ENCODE measurements around the gene SLC6A5. TPM values are rescaled to one million over a fixed set of nuclear protein-coding genes. Genes with fewer than 3 reads are reported as not detected.

Gene SLC6A5
- total and polyA plus RNA-seq, 2 of the 4 experiments (the other 2 are of a cell fraction) = not detected

GRCh38 chr11:20616920-20617319 lies 17.5 kb downstream of the SLC6A5 start:
- no TSS peak for BruUV-seq (replicated peaks)
- H3K14ac ChIP-seq (replicated peaks; ENCODE audit: low read depth, low read length) = no peak overlapping the region
- H2AFZ ChIP-seq (replicated peaks; ENCODE audit: low read length, poor library complexity) = no peak overlapping the region
- H4K5ac ChIP-seq (ENCODE audit: low read depth, low read length) = no peak overlapping the region
- no peak overlapping the region for H3K4me3 ChIP-seq (ENCODE audit: insufficient read depth, low read depth, low read length)
- H2BK5ac ChIP-seq (ENCODE audit: low read depth, low read length, poor library complexity, severe bottlenecking) = no peak overlapping the region
- ATAC-seq (ENCODE audit: low read depth) (no peak), DNase-seq (no peak)
- no peak overlapping the region for H3K56ac ChIP-seq (ENCODE audit: extremely low read depth, insufficient read depth, low read length)
- no peak overlapping the region for H2BK20ac ChIP-seq (ENCODE audit: low read depth, low read length)
- dilution Hi-C loops (cut with HindIII; ENCODE audit: low sequenced_read_pairs, unreplicated experiment) = no loop called here
- no peak overlapping the region for H3K23ac ChIP-seq (ENCODE audit: low read depth, low read length)
- no peaks in the 10 kb centered on the region for H3K9me1 ChIP-seq (ENCODE audit: insufficient read depth, low read length)
- no peaks in the 10 kb centered on the region for H3K9me3 ChIP-seq (ENCODE audit: control insufficient read depth, insufficient read depth, low read length)
- no peak overlapping the region for H4K91ac ChIP-seq (ENCODE audit: insufficient read depth, low read depth, low read length)
- H3K18ac ChIP-seq (ENCODE audit: low read depth, low read length) = no peak overlapping the region
- H4K20me1 ChIP-seq (ENCODE audit: insufficient read depth, low read length) = no peaks in the 10 kb centered on the region
- TF ChIP-seq NFE2L2 (IDR thresholded peaks at IDR 0.05; ENCODE audit: low read depth, low read length) (no peak), MXI1 (IDR thresholded peaks at IDR 0.05; ENCODE audit: borderline replicate concordance, low read depth, low read length) (no peak), RAD21 (IDR thresholded peaks at IDR 0.05; ENCODE audit: low read length) (no peak), POLR2A (IDR thresholded peaks at IDR 0.05; ENCODE audit: low read depth, low read length) (no peak), USF2 (IDR thresholded peaks at IDR 0.05; ENCODE audit: low read depth, low read length) (no peak), SMC3 (IDR thresholded peaks at IDR 0.05; ENCODE audit: low read depth, low read length) (no peak), CTCF (conservative IDR thresholded peaks at IDR 0.05; ENCODE audit: low read depth, low read length) (no peak), BHLHE40 (IDR thresholded peaks at IDR 0.05; ENCODE audit: low read depth, low read length) (no peak), MAZ (IDR thresholded peaks at IDR 0.05; ENCODE audit: borderline replicate concordance, low read depth, low read length) (no peak)
- H2BK15ac ChIP-seq (ENCODE audit: low read depth, low read length) = no peak overlapping the region
- H3K4me2 ChIP-seq (ENCODE audit: low read depth, low read length) = no peak overlapping the region
- ChIA-PET CTCF (no interaction called here), POLR2A (ENCODE audit: unreplicated experiment) (no interaction called here)
- H2AK9ac ChIP-seq (replicated peaks; ENCODE audit: low read depth, low read length, poor library complexity) = no peak overlapping the region
- H2BK120ac ChIP-seq (ENCODE audit: low read depth, low read length) = no peak overlapping the region
- in situ Hi-C loops (cut with MboI; ENCODE audit: low sequenced_read_pairs) = loop anchor here (25.0 kb wide), 1 partner anchor 680 kb away; no protein-coding TSS in a partner anchor
- H2AK5ac ChIP-seq (ENCODE audit: low read depth, low read length) = no peak overlapping the region
- H3K4me1 ChIP-seq (ENCODE audit: control insufficient read depth, insufficient read depth, low read length) = no peaks in the 10 kb centered on the region
- no peak overlapping the region for H3K4ac ChIP-seq (ENCODE audit: low read depth, low read length)
- H3K9ac ChIP-seq (ENCODE audit: low read depth, low read length) = no peak overlapping the region
- H4K8ac ChIP-seq (ENCODE audit: low read depth in 2 of 2, low read length in 2 of 2) = no peak overlapping the region
- WGBS, 2 experiments (ENCODE audit: extremely low coverage in 2 of 2, insufficient read length in 1 of 2) = no CpG with 5 or more reads among the region's 5 CpGs
- intact Hi-C loops (cut with micrococcal nuclease) = loop anchor here (10.0 kb wide), 1 partner anchor 672 kb away; no protein-coding TSS in a partner anchor
- no peaks in the 10 kb centered on the region for H3K36me3 ChIP-seq (ENCODE audit: control insufficient read depth, insufficient read depth, low read length)
- H3K79me1 ChIP-seq (ENCODE audit: low read depth in 1 of 2, low read length in 2 of 2) = no peaks in the 10 kb centered on the region
- no peaks in the 10 kb centered on the region for H3K27me3 ChIP-seq (ENCODE audit: control insufficient read depth, insufficient read depth, low read length)
- H3K27ac ChIP-seq (ENCODE audit: insufficient read depth, low read length) = no peak overlapping the region

All from IMR-90 (cell line).